ENCODE data around the gene SLC16A5.
"Not testable (repeated sequence)": the region's sequence is repeated elsewhere in the genome, so short reads cannot be mapped to it uniquely, and the experiment has no call there.

The SLC16A5 gene

GRCh38 chr17:75113798-75114551, 26.2 kb downstream of the SLC16A5 start:
- peak; percentile 40 for DNase-seq

- DNase-seq = no peak
Observed at GRCh38 chr17:75114552-75115314, 27.0 kb downstream of the SLC16A5 start.

GRCh38 chr17:75115555-75115954, 27.8 kb downstream of the SLC16A5 start:
- no peak for DNase-seq

GRCh38 chr17:75116737-75117136, 29.0 kb downstream of the SLC16A5 start:
- DNase-seq = no peak

GRCh38 chr17:75118307-75118706, 30.6 kb downstream of the SLC16A5 start:
- no peak for DNase-seq

DNA sequence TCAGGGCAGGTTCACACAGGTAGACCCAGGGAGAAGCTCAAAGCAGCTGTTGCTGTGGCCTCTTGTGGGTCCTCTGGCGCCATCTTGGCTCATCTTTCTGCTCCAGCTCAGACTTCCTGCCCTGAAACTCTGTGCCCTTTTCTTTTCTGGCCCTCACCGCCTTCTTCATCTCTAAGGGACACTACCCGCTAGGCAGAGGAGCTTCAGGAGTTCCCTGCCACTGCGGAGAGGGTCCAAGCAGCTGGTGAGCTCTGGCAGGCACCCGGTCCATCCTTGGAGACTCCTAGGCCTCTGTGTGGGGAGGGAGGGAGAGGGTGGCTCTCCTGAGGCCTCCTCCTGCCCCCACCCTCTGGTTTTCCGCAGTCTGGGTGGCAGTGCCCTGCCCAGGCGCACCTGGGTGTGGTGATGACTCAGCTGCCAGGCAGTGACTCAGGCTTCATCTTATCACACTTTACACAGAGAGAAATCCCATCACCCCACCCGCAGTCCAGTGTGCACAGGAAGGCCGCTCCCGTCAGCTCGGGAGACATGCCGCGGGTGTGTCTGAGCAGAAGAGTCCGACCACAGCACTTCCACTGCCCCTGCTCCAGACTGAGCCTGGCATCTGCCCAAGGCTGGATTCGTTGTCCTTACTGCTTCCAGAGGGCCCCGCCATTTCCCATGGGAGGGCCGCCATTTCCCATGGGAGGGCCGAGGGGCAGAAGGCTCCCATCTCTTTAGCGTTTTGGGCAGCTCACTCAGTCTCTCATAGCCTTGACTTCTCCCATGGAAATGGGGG, 36.5 kb downstream of the SLC16A5 start:
- peak; percentile 99 for DNase-seq

GRCh38 chr17:75124819-75125162, 37.0 kb downstream of the SLC16A5 start:
- no peak for DNase-seq

GRCh38 chr17:75125984-75126383, 38.2 kb downstream of the SLC16A5 start:
- no peak for DNase-seq

DNA sequence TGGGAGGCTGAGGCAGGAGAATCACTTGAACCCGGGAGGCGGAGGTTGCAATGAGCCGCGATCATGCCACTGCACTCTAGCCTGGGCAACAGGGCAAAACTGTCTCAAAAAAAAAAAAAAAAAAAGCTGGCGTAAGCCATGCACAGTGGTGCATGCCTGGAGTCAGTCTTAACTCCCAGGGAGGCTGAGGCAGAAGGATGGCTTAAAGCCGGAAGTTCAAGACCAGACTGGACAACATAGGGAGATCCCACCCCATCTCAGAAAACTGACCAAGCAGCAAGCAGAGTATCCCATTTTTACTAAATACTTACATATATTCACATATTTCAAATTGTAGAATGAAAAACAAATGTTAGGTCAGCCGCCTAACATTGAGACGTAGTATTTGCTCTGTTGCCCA, 39.2 kb downstream of the SLC16A5 start:
- no peak for DNase-seq

DNA sequence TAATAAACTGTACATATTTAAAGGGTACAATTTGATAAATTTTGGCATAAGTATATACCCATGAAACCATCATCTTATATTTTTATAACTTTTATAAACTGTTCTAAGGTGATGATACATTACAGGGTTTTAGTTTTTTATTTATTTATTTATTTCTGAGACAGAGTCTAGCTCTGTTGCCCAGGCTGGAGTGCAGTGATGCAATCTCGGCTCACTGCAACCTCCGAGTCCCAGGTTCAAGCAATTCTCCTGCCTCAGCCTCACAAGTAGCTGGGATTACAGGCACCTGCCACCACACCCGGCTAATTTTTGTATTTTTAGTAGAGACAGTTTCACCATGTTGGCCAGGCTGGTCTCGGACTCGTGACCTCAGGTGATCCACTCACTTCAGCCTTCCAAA, 40.2 kb downstream of the SLC16A5 start:
- DNase-seq = not testable (repeated sequence)

GRCh38 chr17:75128694-75129505, 41.1 kb downstream of the SLC16A5 start:
- no peak for DNase-seq

DNA sequence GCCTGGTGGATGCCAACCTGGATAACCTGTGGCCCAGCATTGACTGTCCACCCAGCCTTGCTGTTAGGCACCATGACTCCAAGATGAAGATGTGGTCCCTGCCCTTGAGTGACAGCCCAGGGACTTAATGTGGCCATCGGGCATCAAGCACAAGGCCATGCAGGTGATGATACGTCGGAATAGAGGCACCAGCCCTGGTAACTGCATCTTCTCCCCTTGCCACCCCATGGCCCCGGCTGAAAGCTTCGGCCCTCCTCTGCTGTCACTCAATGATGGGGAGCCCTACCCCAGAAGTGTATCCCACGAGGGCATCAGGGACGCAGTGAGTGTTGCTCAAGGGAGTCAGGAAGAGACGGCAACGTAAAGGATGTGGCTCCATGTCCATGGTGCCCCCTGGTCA, 41.8 kb downstream of the SLC16A5 start:
- DNase-seq = no peak

GRCh38 chr17:75130059-75130631, 42.4 kb downstream of the SLC16A5 start:
- DNase-seq = no peak

DNA sequence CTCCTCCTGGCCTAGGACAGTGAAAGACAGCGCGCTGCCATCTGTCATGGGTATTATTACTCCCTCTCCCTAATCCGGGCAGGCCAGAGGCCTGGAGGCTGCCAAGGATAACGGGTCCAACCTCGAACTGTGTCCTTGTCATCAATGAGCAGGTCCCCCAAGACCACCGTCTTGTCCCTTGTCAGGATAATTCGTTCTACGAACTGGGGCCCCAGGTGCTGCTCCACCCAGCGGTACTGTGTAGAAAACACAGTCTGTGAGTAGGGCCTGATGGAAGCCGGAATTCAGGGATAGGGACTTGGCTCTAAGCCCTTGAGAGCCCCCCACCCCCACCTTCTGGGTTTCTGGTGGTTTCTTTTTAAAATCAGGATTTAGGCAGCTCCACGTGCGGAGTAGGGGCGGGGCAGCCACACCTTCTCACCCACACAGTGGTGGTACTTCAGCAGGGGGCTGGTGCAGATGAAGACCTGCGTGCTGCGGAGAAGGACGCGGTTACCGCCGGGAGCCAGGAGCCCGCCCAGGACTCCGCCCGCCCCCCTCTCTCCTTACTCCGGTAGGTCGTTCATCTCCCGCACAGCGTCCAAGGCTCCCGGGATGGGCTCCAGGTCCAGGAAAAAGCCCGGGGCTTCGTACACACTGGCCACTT, 43.0 kb downstream of the SLC16A5 start:
- DNase-seq = peak; percentile 67

- DNase-seq = peak; percentile 84
Observed at GRCh38 chr17:75131278-75132017, 43.7 kb downstream of the SLC16A5 start, which contains the start of gene NT5C. NT5C (minus strand) TSS chr17:75131742; CDS start chr17:75131707, 35 bp downstream.

- DNase-seq = not testable (repeated sequence)
Observed at GRCh38 chr17:75132018-75133000, 44.6 kb downstream of the SLC16A5 start.

DNA sequence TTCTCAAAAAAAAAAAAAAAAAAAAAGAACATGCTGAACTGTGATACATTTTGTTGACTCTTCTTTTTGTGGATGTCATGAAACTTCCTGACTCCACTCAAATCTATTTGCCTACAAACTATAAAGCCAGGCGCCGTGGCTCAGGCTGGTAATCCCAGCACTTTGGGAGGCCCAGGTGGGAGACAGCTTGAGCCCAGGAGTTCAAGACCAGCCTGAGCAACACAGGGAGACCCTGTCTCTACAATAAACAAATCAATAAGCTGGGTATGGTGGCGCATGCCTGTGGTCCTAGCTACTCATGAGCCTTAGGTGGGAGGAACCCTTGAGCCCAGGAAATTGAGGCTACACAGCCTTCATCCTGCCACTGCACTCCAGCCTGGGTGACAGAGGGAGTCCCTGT, 45.2 kb downstream of the SLC16A5 start:
- no peak for DNase-seq

DNA sequence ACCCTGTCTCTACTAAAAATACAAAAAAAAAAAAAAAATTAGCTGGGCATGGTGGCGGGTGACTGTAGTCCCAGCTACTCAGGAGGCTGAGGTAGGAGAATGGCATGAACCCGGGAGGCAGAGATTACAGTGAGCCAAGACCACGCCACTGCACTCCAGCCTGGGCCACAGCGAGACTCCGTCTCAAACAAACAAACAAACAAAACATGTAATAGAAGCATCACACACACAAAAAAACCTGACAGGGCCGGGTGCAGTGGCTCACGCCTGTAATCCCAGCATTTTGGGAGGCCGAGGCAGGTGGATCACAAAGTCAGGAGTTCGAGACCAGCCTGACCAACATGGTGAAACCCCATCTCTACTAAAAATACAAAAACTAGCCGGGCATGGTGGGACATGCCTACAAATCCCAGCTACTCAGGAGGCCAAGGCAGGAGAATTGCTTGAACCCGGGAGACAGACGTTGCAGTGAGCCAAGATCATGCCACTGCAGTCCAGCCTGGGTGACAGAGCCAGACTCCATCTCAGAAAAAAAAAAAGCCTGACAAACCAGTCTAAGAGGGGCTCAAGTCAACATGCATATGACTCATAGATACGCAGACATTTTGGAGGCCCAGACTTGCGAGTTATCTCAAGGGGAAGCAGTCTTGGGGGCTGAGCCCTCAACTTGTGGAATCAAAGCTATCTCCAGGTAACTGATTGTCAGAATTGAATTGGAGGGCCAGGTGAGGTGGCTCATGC, 46.0 kb downstream of the SLC16A5 start:
- not testable (repeated sequence) for DNase-seq

GRCh38 chr17:75135452-75135851, 47.7 kb downstream of the SLC16A5 start:
- no peak for DNase-seq
